HL-60 (cell line): Measurements from ENCODE around the gene PRKAR1B.

Experiments
- DNase-seq, 2 experiments: peaks; one replicate each; pipeline ENCODE4 v3.0.0-alpha.2; 2010 to 2020; ENCODE audit warnings: low read depth in 1 of 2, low spot score in 1 of 2
- H3K27ac ChIP-seq: fragments of 250-450 bp; sonication (Bioruptor Pico); replicated peaks from 2 replicates; pipeline ENCODE4 v1.5.1; 2020; ENCODE audit warnings: mild to moderate bottlenecking, moderate library complexity
- H3K27me3 ChIP-seq: fragments of 250-450 bp; sonication (Bioruptor Pico); 2 replicates; pipeline ENCODE4 v1.5.1; 2021; ENCODE audit warnings: mild to moderate bottlenecking, moderate library complexity; ENCODE audit not compliant: insufficient read depth, poor library complexity, severe bottlenecking
- H3K4me3 ChIP-seq: replicated peaks from 2 replicates; pipeline ENCODE4 v1.5.1; 2011; ENCODE audit warnings: mild to moderate bottlenecking, control low read depth, low read length; ENCODE audit not compliant: insufficient read depth
- CTCF ChIP-seq: IDR thresholded peaks from one replicate; pipeline ENCODE4 v1.5.1; 2011; ENCODE audit warnings: low read length, control low read depth, inconsistent platforms; ENCODE audit not compliant: insufficient read depth
- GABPA ChIP-seq: IDR thresholded peaks from 2 replicates; pipeline ENCODE4 v1.6.1; 2012; ENCODE audit warnings: low read depth
- POLR2AphosphoS5 ChIP-seq: IDR thresholded peaks from 2 replicates; pipeline ENCODE4 v1.6.1; 2012; ENCODE audit warnings: low read depth
- REST ChIP-seq: IDR thresholded peaks from 2 replicates; pipeline ENCODE4 v1.6.1; 2012; ENCODE audit warnings: low read depth; ENCODE audit not compliant: insufficient replicate concordance
- SPI1 ChIP-seq: IDR thresholded peaks from 2 replicates; pipeline ENCODE4 v1.6.1; 2012; ENCODE audit warnings: low read depth, mild to moderate bottlenecking, borderline replicate concordance

Gene PRKAR1B

GRCh38 chr7:531777-532176 lies 195.3 kb downstream of the PRKAR1B start:
- DNase-seq, result no peak
- TF ChIP-seq POLR2AphosphoS5 (no peak), CTCF (no peak), SPI1 (no peak)
- Histone ChIP-seq H3K4me3 (no peak overlapping the region), H3K27ac (no peak overlapping the region), H3K27me3 (no peaks in the 10 kb centered on the region)

- no peak overlapping the region for H3K4me3 ChIP-seq
These were observed 198.6 kb downstream of the PRKAR1B start for GRCh38 chr7:528451-528850.

GRCh38 chr7:527723-528122 lies 199.4 kb downstream of the PRKAR1B start:
- H3K4me3 ChIP-seq, result no peak overlapping the region
- no peak overlapping the region for H3K27ac ChIP-seq
- no peak for DNase-seq
- TF ChIP-seq SPI1 (no peak), REST (no peak), CTCF (no peak), GABPA (no peak), POLR2AphosphoS5 (no peak)
- H3K27me3 ChIP-seq, result peaks cover 20% of the 10 kb centered on the region

More at GRCh38 chr7:528451-528850, 198.6 kb downstream of the PRKAR1B start:
- TF ChIP-seq POLR2AphosphoS5, result no peak
- TF ChIP-seq SPI1, result no peak
- TF ChIP-seq CTCF, result no peak
- no peak for TF ChIP-seq GABPA
- TF ChIP-seq REST, result no peak
- Histone ChIP-seq H3K27me3 (peaks cover 13% of the 10 kb centered on the region), H3K27ac (no peak overlapping the region)
- DNase-seq, result no peak

GRCh38 chr7:526460-527034 lies 200.5 kb downstream of the PRKAR1B start:
- TF ChIP-seq REST (no peak), SPI1 (no peak)

More at GRCh38 chr7:526460-527034, 200.5 kb downstream of the PRKAR1B start:
- H3K4me3 ChIP-seq, result no peak overlapping the region
- no peak overlapping the region for H3K27ac ChIP-seq
- DNase-seq, result no peak
- peaks cover 32% of the 10 kb centered on the region for H3K27me3 ChIP-seq
